OCI-LY7 (cell line): Measurements from ENCODE around the gene PAAF1. TPM values are rescaled to one million over a fixed set of nuclear protein-coding genes. Genes with fewer than 3 reads are reported as not detected.

ENCODE experiments used
- BruUV-seq: library from RNA; stranded (reverse); fragments of 400-500 nt; replicated peaks from 2 replicates; lab custom pipeline; 2021; lab: Mats Ljungman, UMichigan
- CTCF ChIA-PET: fragments of 300-600 bp; sonication (Branson Sonifier 250); formaldehyde crosslinking; loops from one replicate; lab custom pipeline; 2022; ENCODE audit warnings: antibody characterized with exemption; ENCODE audit not compliant: unreplicated experiment; lab: Charles Lee
- POLR2A ChIA-PET: fragments of 300-600 bp; sonication (Branson Sonifier 250); formaldehyde crosslinking; loops from one replicate; lab custom pipeline; 2022; ENCODE audit warnings: antibody characterized with exemption; lab: Charles Lee
- DNase-seq: peaks from one replicate; pipeline ENCODE4 v3.0.0-alpha.2; 2015; ENCODE audit warnings: low spot score
- H2AFZ ChIP-seq: fragments of 200-600 bp; sonication (generic), shearing (Covaris generic); 2 replicates; pipeline ENCODE4 v1.6.1; 2014; ENCODE audit warnings: mild to moderate bottlenecking, antibody characterized with exemption, low read length, moderate library complexity
- H3K27ac ChIP-seq: fragments of 200-600 bp; sonication (generic); 2 replicates; pipeline ENCODE4 v1.5.1; 2014; ENCODE audit warnings: mixed run types, low read depth, mild to moderate bottlenecking, moderate library complexity, low read length, inconsistent platforms; ENCODE audit not compliant: poor library complexity, severe bottlenecking
- H3K36me3 ChIP-seq: fragments of 200-600 bp; sonication (generic); 2 replicates; pipeline ENCODE4 v1.6.1; 2014; ENCODE audit warnings: mild to moderate bottlenecking, antibody characterized with exemption, low read length, moderate library complexity, mixed read lengths; ENCODE audit not compliant: insufficient read depth
- H3K4me1 ChIP-seq: fragments of 200-600 bp; sonication (generic); 2 replicates; pipeline ENCODE4 v1.5.1; 2014; ENCODE audit warnings: mild to moderate bottlenecking, low read length; ENCODE audit not compliant: insufficient read depth, poor library complexity, severe bottlenecking
- H3K4me2 ChIP-seq: fragments of 200-600 bp; sonication (generic); 2 replicates; pipeline ENCODE4 v1.6.1; 2014; ENCODE audit warnings: mild to moderate bottlenecking, low read length
- H3K4me3 ChIP-seq: fragments of 200-600 bp; sonication (generic); 2 replicates; pipeline ENCODE4 v1.5.1; 2014; ENCODE audit warnings: mild to moderate bottlenecking, low read depth, low read length; ENCODE audit not compliant: poor library complexity, severe bottlenecking
- H3K79me2 ChIP-seq: fragments of 200-600 bp; sonication (generic); 2 replicates; pipeline ENCODE4 v1.6.1; 2016; ENCODE audit warnings: low read depth, mild to moderate bottlenecking, low read length, moderate library complexity, mixed read lengths; ENCODE audit not compliant: insufficient read depth
- H3K9me2 ChIP-seq: fragments of 200-600 bp; sonication (generic); 2 replicates; pipeline ENCODE4 v1.6.1; 2016; ENCODE audit warnings: mild to moderate bottlenecking, low read length, mixed read lengths; ENCODE audit not compliant: insufficient read depth
- H3K9me3 ChIP-seq: fragments of 200-600 bp; sonication (generic); 2 replicates; pipeline ENCODE4 v1.6.1; 2014; ENCODE audit warnings: mild to moderate bottlenecking, mixed run types, low read length, mixed read lengths
- H4K20me1 ChIP-seq: fragments of 200-600 bp; sonication (generic); 2 replicates; pipeline ENCODE4 v1.6.1; 2014; ENCODE audit warnings: mild to moderate bottlenecking, antibody characterized with exemption, low read length, moderate library complexity, mixed read lengths; ENCODE audit not compliant: insufficient read depth
- EZH2phosphoT487 ChIP-seq: fragments of 200-600 bp; sonication (generic); IDR thresholded peaks from 2 replicates; pipeline ENCODE4 v1.6.1; 2018; ENCODE audit warnings: low read depth, borderline replicate concordance, mild to moderate bottlenecking, mixed run types, antibody characterized with exemption, low read length, moderate library complexity, mixed read lengths
- intact Hi-C: fragments of 100-400 bp; cut with micrococcal nuclease; formaldehyde crosslinking; loops from one replicate; pipeline ENCODE4 v1.10.0; 2022; ENCODE audit not compliant: unreplicated experiment
- total RNA-seq, 2 experiments: library from RNA; depleted of rRNA in 1 of 2; stranded (reverse); fragments of >200 nt in 1 of 2; shearing (Covaris generic) in 1 of 2; gene quantifications; 2 replicates each; pipeline ENCODE4 v1.2.3, GENCODE V29; 2014 to 2022
- TF ChIP-seq, protein P1 (sequence below): fragments of 200-600 bp; sonication (generic); conservative IDR thresholded peaks from 2 replicates; pipeline ENCODE4 v1.5.1; 2014; ENCODE audit warnings: mild to moderate bottlenecking, antibody characterized with exemption, low read length, moderate library complexity, mixed read lengths

The PAAF1 gene
- total RNA-seq, 2 experiments from 2014 or later: 11.2 to 35.0 TPM

DNA sequence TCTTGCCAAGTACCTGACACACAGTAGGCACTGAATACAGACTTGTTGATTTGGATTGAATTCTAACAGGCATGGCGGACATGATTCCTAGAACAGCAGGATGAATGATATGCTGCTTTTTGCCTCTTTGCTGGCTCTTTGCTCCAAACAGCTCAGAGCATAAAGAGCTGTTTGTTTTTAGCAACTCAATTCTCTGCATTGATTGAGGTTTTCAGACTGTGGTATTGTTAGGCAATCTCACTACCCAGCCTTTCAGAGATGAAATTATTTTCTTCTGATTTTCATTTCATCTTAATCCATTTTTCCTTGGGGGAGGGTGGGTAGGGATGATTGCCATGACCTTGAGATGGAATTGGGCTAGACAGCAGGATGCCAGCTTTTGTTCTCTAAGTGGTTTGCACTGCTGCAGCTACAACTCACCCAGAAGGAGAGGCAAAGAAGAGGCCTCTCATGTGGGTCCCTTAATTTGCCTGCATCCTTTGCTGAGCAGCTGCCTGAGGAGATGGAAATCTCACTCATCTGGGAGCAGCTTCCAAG is 20.7 kb upstream of the PAAF1 start:
- no peak overlapping the region for H3K4me2 ChIP-seq
- POLR2A ChIA-PET: interaction anchor here (0.5 to 1.3 kb wide), 3 partner anchors 14 to 390 kb away, joined by 3 to 4 read pairs (median 4); no protein-coding TSS in a partner anchor
- no TSS peak for BruUV-seq
- TF ChIP-seq EZH2phosphoT487: no peak
- TF ChIP-seq, protein P1, sequence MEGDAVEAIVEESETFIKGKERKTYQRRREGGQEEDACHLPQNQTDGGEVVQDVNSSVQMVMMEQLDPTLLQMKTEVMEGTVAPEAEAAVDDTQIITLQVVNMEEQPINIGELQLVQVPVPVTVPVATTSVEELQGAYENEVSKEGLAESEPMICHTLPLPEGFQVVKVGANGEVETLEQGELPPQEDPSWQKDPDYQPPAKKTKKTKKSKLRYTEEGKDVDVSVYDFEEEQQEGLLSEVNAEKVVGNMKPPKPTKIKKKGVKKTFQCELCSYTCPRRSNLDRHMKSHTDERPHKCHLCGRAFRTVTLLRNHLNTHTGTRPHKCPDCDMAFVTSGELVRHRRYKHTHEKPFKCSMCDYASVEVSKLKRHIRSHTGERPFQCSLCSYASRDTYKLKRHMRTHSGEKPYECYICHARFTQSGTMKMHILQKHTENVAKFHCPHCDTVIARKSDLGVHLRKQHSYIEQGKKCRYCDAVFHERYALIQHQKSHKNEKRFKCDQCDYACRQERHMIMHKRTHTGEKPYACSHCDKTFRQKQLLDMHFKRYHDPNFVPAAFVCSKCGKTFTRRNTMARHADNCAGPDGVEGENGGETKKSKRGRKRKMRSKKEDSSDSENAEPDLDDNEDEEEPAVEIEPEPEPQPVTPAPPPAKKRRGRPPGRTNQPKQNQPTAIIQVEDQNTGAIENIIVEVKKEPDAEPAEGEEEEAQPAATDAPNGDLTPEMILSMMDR: no peak
- H4K20me1 ChIP-seq: no peaks in the 10 kb centered on the region
- no peak overlapping the region for H2AFZ ChIP-seq
- no peak for DNase-seq
- H3K4me3 ChIP-seq: no peak overlapping the region
- CTCF ChIA-PET: no interaction called here
- H3K9me3 ChIP-seq: no peaks in the 10 kb centered on the region
- H3K36me3 ChIP-seq: peaks cover 62% of the 10 kb centered on the region
- no peaks in the 10 kb centered on the region for H3K79me2 ChIP-seq
- no peaks in the 10 kb centered on the region for H3K4me1 ChIP-seq
- no peaks in the 10 kb centered on the region for H3K9me2 ChIP-seq
- intact Hi-C loops: no loop called here
- no peak overlapping the region for H3K27ac ChIP-seq

- no peak for DNase-seq
- BruUV-seq: no TSS peak
- Histone ChIP-seq H3K4me2 (no peak overlapping the region), H3K4me3 (no peak overlapping the region), H3K27ac (no peak overlapping the region), H3K9me2 (no peaks in the 10 kb centered on the region), H3K4me1 (no peaks in the 10 kb centered on the region), H2AFZ (no peak overlapping the region), H4K20me1 (no peaks in the 10 kb centered on the region), H3K9me3 (no peaks in the 10 kb centered on the region), H3K79me2 (no peaks in the 10 kb centered on the region), H3K36me3 (peaks cover 68% of the 10 kb centered on the region)
- intact Hi-C loops: no loop called here
- ChIA-PET POLR2A (interaction anchor here (0.7 kb wide), 2 partner anchors 10 to 323 kb away, joined by 3 read pairs; no protein-coding TSS in a partner anchor), CTCF (no interaction called here)
- no peak for TF ChIP-seq EZH2phosphoT487
- TF ChIP-seq, protein P1: no peak
These were observed 17.1 kb upstream of the PAAF1 start for GRCh38 chr11:73859671-73860070.

- TF ChIP-seq, protein P1: no peak
- no peak for TF ChIP-seq EZH2phosphoT487
- Histone ChIP-seq H3K9me2 (no peaks in the 10 kb centered on the region), H3K4me1 (no peaks in the 10 kb centered on the region), H3K36me3 (peaks cover 68% of the 10 kb centered on the region), H3K27ac (no peak overlapping the region), H3K4me2 (no peak overlapping the region), H3K9me3 (no peaks in the 10 kb centered on the region), H4K20me1 (no peaks in the 10 kb centered on the region), H3K4me3 (no peak overlapping the region), H3K79me2 (no peaks in the 10 kb centered on the region), H2AFZ (no peak overlapping the region)
- CTCF ChIA-PET: no interaction called here
- POLR2A ChIA-PET: interaction anchor here (0.7 kb wide), 1 partner anchor 9 kb away, joined by 3 read pairs; no protein-coding TSS in a partner anchor
- intact Hi-C loops: no loop called here
- no peak for DNase-seq
- BruUV-seq: no TSS peak
These were observed 16.6 kb upstream of the PAAF1 start for GRCh38 chr11:73860202-73860601.
